IMR-90 (cell line): ENCODE measurements around the gene ZBTB40. TPM values are rescaled to one million over a fixed set of nuclear protein-coding genes. Genes with fewer than 3 reads are reported as not detected.

ENCODE experiments used
- ATAC-seq: fragments of 200-7000 bp; cut with Tn5 transposase; 2 replicates; pipeline ENCODE4 v1.9.1; 2020; ENCODE audit warnings: low read depth, mild to moderate bottlenecking, moderate library complexity
- BruUV-seq: library from RNA; stranded (reverse); fragments of 400-500 nt; replicated peaks from 2 replicates; lab custom pipeline; 2021; lab: Mats Ljungman, UMichigan
- CTCF ChIA-PET: fragments of 300-600 bp; formaldehyde crosslinking; extraction: SDS; loops from one replicate; lab custom pipeline; 2021; ENCODE audit warnings: antibody characterized with exemption; lab: Yijun Ruan, JAX
- POLR2A ChIA-PET: fragments of 300-600 bp; sonication (Branson Sonifier 250); formaldehyde crosslinking; loops from one replicate; lab custom pipeline; 2022; ENCODE audit warnings: antibody characterized with exemption; ENCODE audit not compliant: unreplicated experiment; lab: Charles Lee
- DNase-seq: peaks from one replicate; pipeline ENCODE4 v3.0.0; 2013
- H2AFZ ChIP-seq: replicated peaks from 2 replicates; pipeline ENCODE3; 2013; ENCODE audit warnings: low read length, mild to moderate bottlenecking; ENCODE audit not compliant: poor library complexity
- H2AK5ac ChIP-seq: 2 replicates; pipeline ENCODE4 v1.6.1; 2013; ENCODE audit warnings: low read depth, low read length, inconsistent platforms
- H2AK9ac ChIP-seq: replicated peaks from 2 replicates; pipeline ENCODE3; 2013; ENCODE audit warnings: mild to moderate bottlenecking, low read depth, low read length, moderate library complexity; ENCODE audit not compliant: poor library complexity
- H2BK120ac ChIP-seq: 2 replicates; pipeline ENCODE4 v1.6.1; 2013; ENCODE audit warnings: low read depth, low read length, inconsistent platforms
- H2BK15ac ChIP-seq: 3 replicates; pipeline ENCODE4 v1.6.1; 2013; ENCODE audit warnings: low read depth, low read length, inconsistent platforms
- H2BK20ac ChIP-seq: 2 replicates; pipeline ENCODE4 v1.6.1; 2013; ENCODE audit warnings: low read depth, mild to moderate bottlenecking, inconsistent platforms, low read length, moderate library complexity
- H2BK5ac ChIP-seq: 2 replicates; pipeline ENCODE4 v1.6.1; 2013; ENCODE audit warnings: mild to moderate bottlenecking, low read depth, low read length, inconsistent platforms; ENCODE audit not compliant: poor library complexity, severe bottlenecking
- H3K14ac ChIP-seq: replicated peaks from 2 replicates; pipeline ENCODE4 v1.6.1; 2013; ENCODE audit warnings: low read depth, low read length, inconsistent platforms
- H3K18ac ChIP-seq: 2 replicates; pipeline ENCODE4 v1.6.1; 2013; ENCODE audit warnings: low read depth, low read length, control low read depth
- H3K23ac ChIP-seq: 2 replicates; pipeline ENCODE4 v1.6.1; 2013; ENCODE audit warnings: low read depth, low read length, inconsistent platforms
- H3K27ac ChIP-seq: 2 replicates; pipeline ENCODE4 v1.5.1; 2013; ENCODE audit warnings: mild to moderate bottlenecking, control low read depth, low read length; ENCODE audit not compliant: insufficient read depth
- H3K27me3 ChIP-seq: 2 replicates; pipeline ENCODE4 v1.6.1; 2013; ENCODE audit warnings: low read length; ENCODE audit not compliant: control insufficient read depth, insufficient read depth
- H3K36me3 ChIP-seq: 2 replicates; pipeline ENCODE4 v1.6.1; 2013; ENCODE audit warnings: low read length, mixed read lengths; ENCODE audit not compliant: control insufficient read depth, insufficient read depth
- H3K4ac ChIP-seq: 2 replicates; pipeline ENCODE4 v1.6.1; 2013; ENCODE audit warnings: low read depth, low read length, inconsistent platforms
- H3K4me1 ChIP-seq: 2 replicates; pipeline ENCODE4 v1.6.1; 2013; ENCODE audit warnings: low read length, mixed read lengths; ENCODE audit not compliant: control insufficient read depth, insufficient read depth
- H3K4me2 ChIP-seq: 2 replicates; pipeline ENCODE4 v1.6.1; 2013; ENCODE audit warnings: low read depth, mild to moderate bottlenecking, control low read depth, low read length, moderate library complexity
- H3K4me3 ChIP-seq: 2 replicates; pipeline ENCODE4 v1.5.1; 2013; ENCODE audit warnings: low read depth, mild to moderate bottlenecking, control low read depth, low read length, moderate library complexity; ENCODE audit not compliant: insufficient read depth
- H3K56ac ChIP-seq: 2 replicates; pipeline ENCODE4 v1.6.1; 2013; ENCODE audit warnings: low read length, inconsistent platforms; ENCODE audit not compliant: insufficient read depth; ENCODE audit errors: extremely low read depth
- H3K79me1 ChIP-seq, 2 experiments: 2 replicates each; pipeline ENCODE4 v1.6.1; 2013; ENCODE audit warnings: low read length in 2 of 2, inconsistent platforms in 1 of 2, low read depth in 1 of 2
- H3K9ac ChIP-seq: 2 replicates; pipeline ENCODE4 v1.6.1; 2013; ENCODE audit warnings: low read depth, low read length, control low read depth
- H3K9me1 ChIP-seq: 2 replicates; pipeline ENCODE4 v1.6.1; 2013; ENCODE audit warnings: low read length, inconsistent platforms; ENCODE audit not compliant: insufficient read depth
- H3K9me3 ChIP-seq: 2 replicates; pipeline ENCODE4 v1.6.1; 2013; ENCODE audit warnings: low read length; ENCODE audit not compliant: control insufficient read depth, insufficient read depth
- H4K20me1 ChIP-seq: 2 replicates; pipeline ENCODE4 v1.6.1; 2013; ENCODE audit warnings: low read length, inconsistent platforms; ENCODE audit not compliant: insufficient read depth
- H4K5ac ChIP-seq: 2 replicates; pipeline ENCODE4 v1.6.1; 2013; ENCODE audit warnings: mild to moderate bottlenecking, low read depth, low read length, control low read depth
- H4K8ac ChIP-seq, 2 experiments: 2 replicates each; pipeline ENCODE4 v1.6.1; 2013; ENCODE audit warnings: low read depth in 2 of 2, low read length in 2 of 2, control low read depth in 1 of 2, inconsistent platforms in 1 of 2
- H4K91ac ChIP-seq: 2 replicates; pipeline ENCODE4 v1.6.1; 2013; ENCODE audit warnings: low read depth, low read length, inconsistent platforms; ENCODE audit not compliant: insufficient read depth
- CEBPB ChIP-seq: IDR thresholded peaks from 2 replicates; pipeline ENCODE4 v1.6.1; 2012; ENCODE audit warnings: low read depth, low read length, improper control_type of control experiment
- CHD1 ChIP-seq: IDR thresholded peaks from 2 replicates; pipeline ENCODE4 v1.6.1; 2012; ENCODE audit warnings: low read depth, low read length, improper control_type of control experiment
- CTCF ChIP-seq: conservative IDR thresholded peaks from 2 replicates; pipeline ENCODE4 v1.5.1; 2012; ENCODE audit warnings: mild to moderate bottlenecking, low read depth, low read length, improper control_type of control experiment
- ELK1 ChIP-seq: fragments of 150-350 bp; IDR thresholded peaks from 2 replicates; pipeline ENCODE4 v1.6.1; 2016; ENCODE audit warnings: low read depth, mild to moderate bottlenecking, low read length, moderate library complexity, borderline replicate concordance
- MAZ ChIP-seq: IDR thresholded peaks from 2 replicates; pipeline ENCODE4 v1.6.1; 2012; ENCODE audit warnings: low read depth, mild to moderate bottlenecking, low read length, improper control_type of control experiment, moderate library complexity, borderline replicate concordance
- RCOR1 ChIP-seq: IDR thresholded peaks from 2 replicates; pipeline ENCODE4 v1.6.1; 2012; ENCODE audit warnings: mild to moderate bottlenecking, low read length, improper control_type of control experiment; ENCODE audit not compliant: insufficient replicate concordance
- WGBS, 2 experiments: methylation state at CpG; one replicate each; pipeline versions ENCODE4 v1.1.5 to v1.1.7; 2013; ENCODE audit warnings: missing lambda C conversion rate in 2 of 2; ENCODE audit not compliant: insufficient read length in 1 of 2; ENCODE audit errors: extremely low coverage in 2 of 2; 5-methylcytosine and 5-hydroxymethylcytosine counted together
- dilution Hi-C: fragments of 300-500 bp; cut with HindIII; formaldehyde crosslinking; loops from one replicate; pipeline ENCODE4 v1.14.3; 2018; ENCODE audit warnings: low sequenced_read_pairs; ENCODE audit not compliant: unreplicated experiment
- in situ Hi-C: fragments of 300-500 bp; cut with MboI; formaldehyde crosslinking; loops from 3 replicates; pipeline ENCODE4 v1.14.3; 2019; ENCODE audit warnings: low sequenced_read_pairs, inconsistent platforms, mixed read lengths
- intact Hi-C: fragments of 100-400 bp; cut with micrococcal nuclease; formaldehyde crosslinking; loops from 2 replicates; pipeline ENCODE4 v1.10.0; 2022
- polyA plus RNA-seq, 3 experiments: library from polyadenylated mRNA; depleted of rRNA; stranded (reverse); fragments of >200 nt; gene quantifications; 2 replicates each; pipeline ENCODE4 v1.2.3, GENCODE V29; 2012; ENCODE audit warnings: low replicate concordance in 1 of 3
- total RNA-seq: library from RNA; depleted of rRNA; stranded (reverse); fragments of >200 nt; gene quantifications from 2 replicates; pipeline ENCODE4 v1.2.3, GENCODE V29; 2012

Gene ZBTB40
- total and polyA plus RNA-seq, 2 of the 4 experiments (the other 2 are of a cell fraction) = 6.0 to 9.7 TPM

GRCh38 chr1:22543679-22544078 lies 92.0 kb downstream of the ZBTB40 start:
- no peak overlapping the region for H3K56ac ChIP-seq
- H3K4ac ChIP-seq = no peak overlapping the region
- no peak overlapping the region for H2BK15ac ChIP-seq
- no peak overlapping the region for H2AK5ac ChIP-seq
- ATAC-seq (no peak), DNase-seq (no peak)
- ChIA-PET POLR2A (no interaction called here), CTCF (no interaction called here)
- peaks cover 56% of the 10 kb centered on the region for H3K27me3 ChIP-seq
- H3K4me3 ChIP-seq = no peak overlapping the region
- H4K5ac ChIP-seq = no peak overlapping the region
- intact Hi-C loops = no loop called here
- H4K91ac ChIP-seq = no peak overlapping the region
- no peak for TF ChIP-seq ELK1
- no peak for TF ChIP-seq RCOR1
- no peak for TF ChIP-seq CHD1
- TF ChIP-seq CTCF = no peak
- TF ChIP-seq CEBPB = no peak
- no peak for TF ChIP-seq MAZ
- H3K9ac ChIP-seq = no peak overlapping the region
- H2BK20ac ChIP-seq = no peak overlapping the region
- H3K36me3 ChIP-seq = no peaks in the 10 kb centered on the region
- BruUV-seq = no TSS peak
- no peak overlapping the region for H3K23ac ChIP-seq
- H3K79me1 ChIP-seq = no peaks in the 10 kb centered on the region
- H2BK5ac ChIP-seq = no peak overlapping the region
- no peaks in the 10 kb centered on the region for H3K9me3 ChIP-seq
- no peak overlapping the region for H3K27ac ChIP-seq
- no peak overlapping the region for H3K14ac ChIP-seq
- no peaks in the 10 kb centered on the region; the same call in 1 of the 2 replicates for H3K9me1 ChIP-seq
- no peaks in the 10 kb centered on the region for H3K4me1 ChIP-seq
- in situ Hi-C loops = no loop called here
- no peak overlapping the region for H2BK120ac ChIP-seq
- H4K20me1 ChIP-seq = no peaks in the 10 kb centered on the region
- H4K8ac ChIP-seq = no peak overlapping the region
- H2AK9ac ChIP-seq = no peak overlapping the region
- dilution Hi-C loops = no loop called here
- 29% methylated on average over 2 of the region's 6 CpGs; no CpG with 5 or more reads in 1 of the 2 experiments for WGBS, 2 experiments
- no peak overlapping the region for H3K18ac ChIP-seq
- H3K4me2 ChIP-seq = no peak overlapping the region
- H2AFZ ChIP-seq = no peak overlapping the region
